OCI-LY1 (cell line): ENCODE data around the gene SORBS2.

Source experiments
- H2AFZ ChIP-seq: fragments of 200-600 bp; sonication (generic), shearing (Covaris generic); 2 replicates; pipeline ENCODE4 v1.6.0; 2014; ENCODE audit warnings: antibody characterized with exemption, mild to moderate bottlenecking, low read length
- H3F3A ChIP-seq: fragments of 200-600 bp; sonication (generic), shearing (Covaris generic); 2 replicates; pipeline ENCODE4 v1.6.0; 2014; ENCODE audit warnings: mild to moderate bottlenecking, antibody characterized with exemption, low read length, moderate library complexity; ENCODE audit not compliant: insufficient read depth
- H3K27ac ChIP-seq: fragments of 200-600 bp; sonication (generic); 2 replicates; pipeline ENCODE4 v1.5.1; 2014; ENCODE audit warnings: low read length, mixed run types, mild to moderate bottlenecking, low read depth; ENCODE audit not compliant: poor library complexity, severe bottlenecking
- H3K27me3 ChIP-seq: fragments of 200-600 bp; sonication (generic); 2 replicates; pipeline ENCODE4 v1.6.0; 2014; ENCODE audit warnings: antibody characterized with exemption, mild to moderate bottlenecking, low read length, moderate library complexity; ENCODE audit not compliant: insufficient read depth
- H3K36me3 ChIP-seq: fragments of 200-600 bp; sonication (generic); 2 replicates; pipeline ENCODE4 v1.6.1; 2014; ENCODE audit warnings: mild to moderate bottlenecking, antibody characterized with exemption, low read length, moderate library complexity, mixed read lengths; ENCODE audit not compliant: insufficient read depth
- H3K4me1 ChIP-seq: fragments of 200-600 bp; sonication (generic); 2 replicates; pipeline ENCODE4 v1.5.1; 2014; ENCODE audit warnings: mild to moderate bottlenecking, low read length, moderate library complexity; ENCODE audit not compliant: insufficient read depth, severe bottlenecking
- H3K4me2 ChIP-seq: fragments of 200-600 bp; sonication (generic), shearing (Covaris generic); 2 replicates; pipeline ENCODE4 v1.6.1; 2014; ENCODE audit warnings: low read length
- H3K4me3 ChIP-seq: fragments of 200-600 bp; sonication (generic); 2 replicates; pipeline ENCODE4 v1.5.1; 2014; ENCODE audit warnings: low read length, low read depth, mild to moderate bottlenecking, mixed read lengths; ENCODE audit not compliant: poor library complexity, severe bottlenecking
- H3K79me2 ChIP-seq: fragments of 200-600 bp; shearing (Covaris generic); 2 replicates; pipeline ENCODE4 v1.6.1; 2016; ENCODE audit warnings: mixed run types, low read length, mixed read lengths; ENCODE audit not compliant: insufficient read depth
- H3K9ac ChIP-seq: fragments of 200-600 bp; sonication (generic), shearing (Covaris generic); 2 replicates; pipeline ENCODE4 v1.6.1; 2014; ENCODE audit warnings: mild to moderate bottlenecking, low read length, mixed read lengths
- H3K9me2 ChIP-seq: fragments of 200-600 bp; sonication (generic), shearing (Covaris generic); 2 replicates; pipeline ENCODE4 v1.6.1; 2014; ENCODE audit warnings: low read depth, mild to moderate bottlenecking, low read length, mixed read lengths
- H3K9me3 ChIP-seq: fragments of 200-600 bp; shearing (Covaris generic); 2 replicates; pipeline ENCODE4 v1.6.1; 2014; ENCODE audit warnings: low read length, mixed read lengths
- H4K20me1 ChIP-seq: fragments of 200-600 bp; sonication (generic), shearing (Covaris generic); 2 replicates; pipeline ENCODE4 v1.6.0; 2016; ENCODE audit warnings: mild to moderate bottlenecking, low read length; ENCODE audit not compliant: insufficient read depth
- EZH2 ChIP-seq: fragments of 200-600 bp; sonication (generic), shearing (Covaris generic); IDR thresholded peaks from 2 replicates; pipeline ENCODE4 v1.8.0; 2017; ENCODE audit warnings: borderline replicate concordance, mixed run types, mild to moderate bottlenecking, antibody characterized with exemption, low read length, moderate library complexity, mixed read lengths
- TF ChIP-seq, protein P1 (sequence below): fragments of 200-600 bp; sonication (generic), shearing (Covaris generic); IDR thresholded peaks from 2 replicates; pipeline ENCODE4 v1.5.1; 2017; ENCODE audit warnings: mild to moderate bottlenecking, antibody characterized with exemption, low read length, moderate library complexity, mixed read lengths

The SORBS2 gene

DNA sequence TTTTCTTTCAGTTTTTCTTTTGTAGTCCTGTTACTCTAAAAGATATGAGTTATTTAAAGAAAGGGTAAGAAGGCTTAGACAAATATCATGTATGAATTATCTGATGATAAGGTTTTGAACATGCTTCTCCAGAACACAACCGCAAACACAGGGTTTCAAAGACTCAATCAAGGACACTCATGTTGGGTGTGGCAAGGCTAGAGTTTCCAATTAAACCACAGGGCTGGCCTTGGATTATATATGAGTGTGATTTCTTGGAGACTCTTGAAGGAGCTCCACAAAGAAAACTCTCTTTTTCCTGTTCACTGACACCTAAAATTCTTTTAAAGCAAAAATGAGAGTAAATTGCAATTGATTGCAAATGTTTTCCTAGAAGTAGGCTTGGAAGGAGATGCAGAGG is 166.6 kb downstream of the SORBS2 start:
- TF ChIP-seq, protein P1, sequence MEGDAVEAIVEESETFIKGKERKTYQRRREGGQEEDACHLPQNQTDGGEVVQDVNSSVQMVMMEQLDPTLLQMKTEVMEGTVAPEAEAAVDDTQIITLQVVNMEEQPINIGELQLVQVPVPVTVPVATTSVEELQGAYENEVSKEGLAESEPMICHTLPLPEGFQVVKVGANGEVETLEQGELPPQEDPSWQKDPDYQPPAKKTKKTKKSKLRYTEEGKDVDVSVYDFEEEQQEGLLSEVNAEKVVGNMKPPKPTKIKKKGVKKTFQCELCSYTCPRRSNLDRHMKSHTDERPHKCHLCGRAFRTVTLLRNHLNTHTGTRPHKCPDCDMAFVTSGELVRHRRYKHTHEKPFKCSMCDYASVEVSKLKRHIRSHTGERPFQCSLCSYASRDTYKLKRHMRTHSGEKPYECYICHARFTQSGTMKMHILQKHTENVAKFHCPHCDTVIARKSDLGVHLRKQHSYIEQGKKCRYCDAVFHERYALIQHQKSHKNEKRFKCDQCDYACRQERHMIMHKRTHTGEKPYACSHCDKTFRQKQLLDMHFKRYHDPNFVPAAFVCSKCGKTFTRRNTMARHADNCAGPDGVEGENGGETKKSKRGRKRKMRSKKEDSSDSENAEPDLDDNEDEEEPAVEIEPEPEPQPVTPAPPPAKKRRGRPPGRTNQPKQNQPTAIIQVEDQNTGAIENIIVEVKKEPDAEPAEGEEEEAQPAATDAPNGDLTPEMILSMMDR: no peak
- TF ChIP-seq EZH2: no peak
- H3K9me3 ChIP-seq: no peaks in the 10 kb centered on the region
- no peaks in the 10 kb centered on the region for H3K9me2 ChIP-seq
- H3F3A ChIP-seq: no peaks in the 10 kb centered on the region; the same call in 1 of the 2 replicates
- no peak overlapping the region for H3K4me3 ChIP-seq
- H3K4me1 ChIP-seq: no peaks in the 10 kb centered on the region
- H2AFZ ChIP-seq: no peak overlapping the region
- H4K20me1 ChIP-seq: no peaks in the 10 kb centered on the region
- no peak overlapping the region for H3K9ac ChIP-seq
- no peaks in the 10 kb centered on the region for H3K27me3 ChIP-seq
- no peak overlapping the region for H3K27ac ChIP-seq
- no peaks in the 10 kb centered on the region for H3K79me2 ChIP-seq
- peaks cover 66% of the 10 kb centered on the region for H3K36me3 ChIP-seq
- H3K4me2 ChIP-seq: no peak overlapping the region

DNA sequence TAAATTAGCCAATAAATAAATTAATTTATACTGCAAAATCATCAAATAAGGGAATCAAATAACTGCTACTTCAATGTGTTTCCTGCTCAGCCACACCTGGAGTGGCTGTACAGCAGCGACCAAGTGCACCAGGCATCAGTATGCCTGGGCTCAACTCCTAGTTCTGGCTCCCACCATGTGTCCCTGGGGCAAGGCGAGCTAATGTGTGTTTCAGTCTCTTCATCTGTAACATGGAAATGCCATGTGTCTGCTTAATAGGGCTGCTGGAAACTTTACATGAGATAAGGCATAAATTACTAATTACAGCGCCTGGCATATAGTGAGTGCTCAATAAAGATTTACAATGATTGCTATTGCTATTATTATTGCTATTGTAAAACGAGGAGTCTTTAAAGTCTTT is 167.6 kb downstream of the SORBS2 start:
- H3K4me2 ChIP-seq: no peak overlapping the region
- no peaks in the 10 kb centered on the region; the same call in 1 of the 2 replicates for H3F3A ChIP-seq
- no peaks in the 10 kb centered on the region for H4K20me1 ChIP-seq
- peaks cover under 1% of the 10 kb centered on the region for H3K4me1 ChIP-seq
- TF ChIP-seq, protein P1: no peak
- no peak for TF ChIP-seq EZH2
- no peaks in the 10 kb centered on the region for H3K9me2 ChIP-seq
- no peak overlapping the region for H2AFZ ChIP-seq
- no peak overlapping the region for H3K27ac ChIP-seq
- peaks cover 59% of the 10 kb centered on the region for H3K36me3 ChIP-seq
- no peaks in the 10 kb centered on the region for H3K27me3 ChIP-seq
- H3K9me3 ChIP-seq: no peaks in the 10 kb centered on the region
- no peaks in the 10 kb centered on the region for H3K79me2 ChIP-seq
- no peak overlapping the region for H3K9ac ChIP-seq
- no peak overlapping the region for H3K4me3 ChIP-seq

DNA sequence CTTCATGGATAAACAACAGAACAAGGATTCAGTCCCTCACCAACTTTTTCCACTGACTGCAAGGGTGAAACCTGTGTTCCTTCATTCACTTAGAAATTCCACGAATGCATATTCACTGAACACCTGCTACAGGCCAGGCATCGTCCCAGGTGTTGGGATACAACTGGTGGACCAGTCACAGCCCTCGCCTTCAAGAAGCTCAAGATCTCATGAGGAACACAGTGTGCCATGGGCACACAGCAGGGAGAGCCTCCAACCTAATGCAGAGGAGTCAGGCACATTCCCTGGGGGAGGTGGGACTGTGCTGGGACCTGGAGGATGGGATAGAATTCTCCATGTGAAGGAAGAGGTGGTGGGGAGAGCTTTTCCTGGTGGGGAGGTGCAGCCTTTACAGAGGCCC is 169.1 kb downstream of the SORBS2 start:
- no peak overlapping the region for H3K27ac ChIP-seq
- H2AFZ ChIP-seq: no peak overlapping the region
- no peaks in the 10 kb centered on the region; the same call in 1 of the 2 replicates for H3F3A ChIP-seq
- no peaks in the 10 kb centered on the region for H4K20me1 ChIP-seq
- no peaks in the 10 kb centered on the region for H3K9me2 ChIP-seq
- H3K79me2 ChIP-seq: no peaks in the 10 kb centered on the region
- peaks cover 7% of the 10 kb centered on the region for H3K4me1 ChIP-seq
- H3K36me3 ChIP-seq: peaks cover 48% of the 10 kb centered on the region
- no peak overlapping the region for H3K4me2 ChIP-seq
- H3K9me3 ChIP-seq: no peaks in the 10 kb centered on the region
- H3K27me3 ChIP-seq: no peaks in the 10 kb centered on the region
- H3K4me3 ChIP-seq: no peak overlapping the region
- H3K9ac ChIP-seq: no peak overlapping the region
- TF ChIP-seq, protein P1: no peak
- TF ChIP-seq EZH2: no peak
